ENCODE results near the gene KATNBL1. TPM values are rescaled to one million over a fixed set of nuclear protein-coding genes. Genes with fewer than 3 reads are reported as not detected.
"Not testable (repeated sequence)": the region's sequence is repeated elsewhere in the genome, so short reads cannot be mapped to it uniquely, and the experiment has no call there.

KATNBL1 gene
- polyA plus RNA-seq, 1 donor = 114 TPM

GRCh38 chr15:34203305-34203704 lies 6.6 kb downstream of the KATNBL1 start:
- no peak for DNase-seq (ENCODE audit: low read depth)

- not testable (repeated sequence) for DNase-seq (ENCODE audit: low read depth)
Measured at GRCh38 chr15:34193272-34193671, 16.6 kb downstream of the KATNBL1 start.

- no peak for DNase-seq (ENCODE audit: low read depth)
Measured at GRCh38 chr15:34188711-34189110, 21.2 kb downstream of the KATNBL1 start.

GRCh38 chr15:34185666-34186065 lies 24.2 kb downstream of the KATNBL1 start:
- no peak for DNase-seq (ENCODE audit: low read depth)

GRCh38 chr15:34182942-34183341 lies 27.0 kb downstream of the KATNBL1 start:
- no peak for DNase-seq (ENCODE audit: low read depth)

- DNase-seq (ENCODE audit: low read depth) = no peak
Measured at GRCh38 chr15:34179234-34179633, 30.7 kb downstream of the KATNBL1 start.

- not testable (repeated sequence) for DNase-seq (ENCODE audit: low read depth)
Measured at GRCh38 chr15:34165987-34166573, 43.8 kb downstream of the KATNBL1 start.

GRCh38 chr15:34161329-34161963 lies 48.5 kb downstream of the KATNBL1 start:
- no peak for DNase-seq (ENCODE audit: low read depth)

GRCh38 chr15:34160735-34161134 lies 49.2 kb downstream of the KATNBL1 start:
- no peak for DNase-seq (ENCODE audit: low read depth)

GRCh38 chr15:34158355-34158754 lies 51.5 kb downstream of the KATNBL1 start:
- DNase-seq (ENCODE audit: low read depth) = no peak

- no peak for DNase-seq (ENCODE audit: low read depth)
Measured at GRCh38 chr15:34155859-34156258, 54.0 kb downstream of the KATNBL1 start.

- no peak for DNase-seq (ENCODE audit: low read depth)
Measured at GRCh38 chr15:34154725-34155204, 55.1 kb downstream of the KATNBL1 start.

GRCh38 chr15:34147371-34148140 lies 62.3 kb downstream of the KATNBL1 start:
- DNase-seq (ENCODE audit: low read depth) = no peak

GRCh38 chr15:34133511-34133910 lies 76.4 kb downstream of the KATNBL1 start:
- no peak for DNase-seq (ENCODE audit: low read depth)

GRCh38 chr15:34132881-34133280 lies 77.0 kb downstream of the KATNBL1 start:
- no peak for DNase-seq (ENCODE audit: low read depth)

- no peak for DNase-seq (ENCODE audit: low read depth)
Measured at GRCh38 chr15:34128898-34129297, 81.0 kb downstream of the KATNBL1 start.

GRCh38 chr15:34126522-34126921 lies 83.4 kb downstream of the KATNBL1 start:
- no peak for DNase-seq (ENCODE audit: low read depth)

- DNase-seq (ENCODE audit: low read depth) = no peak
Measured at GRCh38 chr15:34125945-34126344, 84.0 kb downstream of the KATNBL1 start.

GRCh38 chr15:34124651-34125050 lies 85.2 kb downstream of the KATNBL1 start:
- DNase-seq (ENCODE audit: low read depth) = no peak

- DNase-seq (ENCODE audit: low read depth) = no peak
Measured at GRCh38 chr15:34122771-34123183, 87.1 kb downstream of the KATNBL1 start.

GRCh38 chr15:34121786-34122185 lies 88.1 kb downstream of the KATNBL1 start:
- not testable (repeated sequence) for DNase-seq (ENCODE audit: low read depth)

- DNase-seq (ENCODE audit: low read depth) = not testable (repeated sequence)
Measured at GRCh38 chr15:34120420-34120819, 89.5 kb downstream of the KATNBL1 start.

GRCh38 chr15:34119291-34119690 lies 90.6 kb downstream of the KATNBL1 start:
- DNase-seq (ENCODE audit: low read depth) = no peak
